H54 (cell line): ENCODE data around the gene TRIM29.

ENCODE experiments used
- DNase-seq: peaks from one replicate; pipeline ENCODE4 v3.0.0; 2011; ENCODE audit warnings: low spot score, mixed read lengths; ENCODE audit not compliant: insufficient read length
- FAIRE-seq: peaks from 3 replicates; lab custom pipeline; 2011; peaks lifted over from hg19 to GRCh38; lab: Jason Lieb, UNC
- POLR2A ChIP-seq: IDR thresholded peaks from 2 replicates; pipeline ENCODE4 v1.6.1; 2011; ENCODE audit warnings: low read depth, mild to moderate bottlenecking, low read length

Gene TRIM29

DNA sequence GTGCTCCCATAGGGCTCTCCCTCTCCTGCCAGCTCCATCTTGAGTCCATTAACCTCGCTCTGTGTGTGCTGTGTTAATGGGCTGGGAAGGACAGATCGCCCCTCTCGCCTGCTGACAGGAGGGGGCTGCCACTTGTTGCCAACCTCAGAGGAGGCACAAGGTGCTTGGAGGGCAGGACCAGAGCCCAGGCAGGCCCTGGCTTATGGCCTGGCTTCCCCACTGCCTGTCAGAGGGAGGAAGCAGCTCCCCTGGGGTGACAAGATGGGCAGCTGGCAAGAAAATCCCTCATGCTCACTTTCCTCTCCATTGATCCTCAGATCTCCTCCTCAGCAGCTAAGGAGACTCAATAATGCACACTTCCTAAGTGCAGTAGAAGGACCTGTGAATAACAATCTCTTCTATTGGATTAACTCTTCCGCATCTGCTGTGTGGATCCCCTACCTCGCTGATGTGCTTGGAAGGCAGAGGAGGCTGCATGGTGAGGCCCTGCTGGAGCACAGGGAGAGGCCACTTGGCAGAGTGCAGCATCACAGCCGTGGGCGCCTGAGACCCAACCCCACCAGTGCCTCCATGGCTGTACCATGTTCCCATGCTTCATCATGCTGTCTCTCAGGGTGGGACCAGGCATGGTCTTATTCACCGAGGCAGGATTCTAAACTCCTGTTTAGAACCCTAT, 70.3 kb downstream of the TRIM29 start:
- no peak for TF ChIP-seq POLR2A
- FAIRE-seq (no peak), DNase-seq (no peak)

- FAIRE-seq (no peak), DNase-seq (no peak)
- no peak for TF ChIP-seq POLR2A
Observed at GRCh38 chr11:120066738-120067437, 71.0 kb downstream of the TRIM29 start.

DNA sequence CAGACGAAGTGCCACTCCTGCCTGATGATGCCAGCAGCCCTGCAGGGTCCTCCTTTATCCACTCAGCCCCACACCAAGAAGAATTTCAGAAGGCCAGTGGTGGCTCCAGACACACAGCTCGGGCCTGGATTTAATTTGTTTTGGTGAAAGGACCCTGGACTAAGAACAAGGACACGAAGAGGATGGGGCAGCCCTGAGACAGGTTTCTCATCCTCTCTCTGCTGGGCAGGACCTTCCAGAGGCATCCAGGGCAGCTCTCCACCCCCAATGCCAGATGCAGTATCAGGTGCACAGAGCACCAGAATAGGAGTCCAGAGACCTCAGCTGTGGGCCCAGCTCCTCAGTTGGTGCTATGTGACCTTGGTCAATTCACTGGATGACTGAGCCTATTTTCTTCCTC, 72.0 kb downstream of the TRIM29 start:
- FAIRE-seq: no peak
- TF ChIP-seq POLR2A: no peak
- DNase-seq: no peak

DNA sequence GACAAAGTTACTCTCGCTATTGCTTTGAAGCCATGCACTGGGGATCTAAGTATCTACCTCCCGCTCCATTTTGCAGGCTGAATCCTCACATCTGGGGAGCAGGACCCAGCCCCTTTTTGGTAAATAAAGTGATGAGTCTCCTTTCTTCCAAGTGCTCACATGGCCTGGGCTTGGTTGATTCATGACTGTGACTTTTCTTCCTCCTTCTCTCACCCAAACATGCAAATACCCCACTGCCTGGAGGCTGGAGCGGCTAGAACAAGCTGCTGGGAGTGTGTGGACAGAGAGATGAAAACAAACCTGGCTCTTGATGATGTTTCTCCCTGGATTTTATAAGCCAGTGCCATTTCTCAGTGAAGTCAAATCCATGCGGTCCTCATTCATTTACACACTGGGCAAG, 72.7 kb downstream of the TRIM29 start:
- FAIRE-seq (no peak), DNase-seq (no peak)
- no peak for TF ChIP-seq POLR2A

DNA sequence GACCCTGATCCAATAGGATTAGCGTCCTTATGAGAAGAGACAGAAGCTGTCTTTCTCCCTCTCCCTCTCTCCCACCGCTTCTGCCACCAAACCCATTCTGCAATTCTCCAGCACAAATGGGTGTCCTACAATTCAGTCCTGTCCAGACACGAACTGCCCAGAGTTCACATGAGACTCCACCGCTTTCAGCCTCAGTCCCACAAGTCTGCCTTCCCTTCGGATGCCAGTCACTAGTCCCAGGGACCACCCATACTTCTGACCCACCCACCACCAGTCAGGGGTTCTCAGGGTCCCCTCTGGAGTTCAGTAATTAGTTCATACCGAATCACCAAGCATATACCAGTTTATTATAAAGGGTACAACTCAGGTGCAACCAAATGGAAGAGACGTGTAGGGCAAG, 73.6 kb downstream of the TRIM29 start:
- no peak for FAIRE-seq
- TF ChIP-seq POLR2A: no peak
- DNase-seq: no peak

DNA sequence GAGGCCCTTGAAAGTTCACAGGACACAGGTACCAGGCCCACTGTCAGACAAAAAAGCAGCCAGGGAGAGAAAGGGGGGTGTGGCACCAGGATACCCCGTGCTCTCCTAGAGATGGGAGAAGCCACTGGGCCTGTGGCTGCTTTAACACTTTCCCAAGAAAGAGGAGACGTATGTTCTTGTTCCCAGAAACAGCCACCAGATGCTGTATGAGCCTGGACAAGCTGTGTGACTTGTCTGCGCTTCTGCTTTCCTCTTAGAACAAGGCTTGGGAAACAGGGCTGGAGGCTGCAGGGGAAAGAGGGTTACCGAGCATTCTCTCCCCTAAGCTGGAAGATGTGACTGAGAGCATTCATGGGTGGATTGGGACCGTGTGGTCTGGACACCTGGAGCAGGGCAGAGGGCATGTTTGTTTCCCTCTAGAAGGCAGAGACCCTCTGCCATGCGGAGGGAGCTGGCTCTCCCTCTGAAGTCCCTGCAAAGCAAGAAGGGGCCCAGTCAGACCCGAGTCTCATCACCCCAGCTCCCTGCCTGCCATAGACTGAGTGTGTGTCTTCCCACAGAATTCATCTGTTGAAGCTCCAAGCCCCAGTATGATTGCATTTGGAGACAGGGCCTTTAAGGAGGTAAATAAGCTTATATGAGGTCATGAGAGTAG, 74.1 kb downstream of the TRIM29 start:
- FAIRE-seq (no peak), DNase-seq (no peak)
- no peak for TF ChIP-seq POLR2A

GRCh38 chr11:120062561-120062930, 75.4 kb downstream of the TRIM29 start:
- FAIRE-seq (no peak), DNase-seq (no peak)
- TF ChIP-seq POLR2A: no peak

DNA sequence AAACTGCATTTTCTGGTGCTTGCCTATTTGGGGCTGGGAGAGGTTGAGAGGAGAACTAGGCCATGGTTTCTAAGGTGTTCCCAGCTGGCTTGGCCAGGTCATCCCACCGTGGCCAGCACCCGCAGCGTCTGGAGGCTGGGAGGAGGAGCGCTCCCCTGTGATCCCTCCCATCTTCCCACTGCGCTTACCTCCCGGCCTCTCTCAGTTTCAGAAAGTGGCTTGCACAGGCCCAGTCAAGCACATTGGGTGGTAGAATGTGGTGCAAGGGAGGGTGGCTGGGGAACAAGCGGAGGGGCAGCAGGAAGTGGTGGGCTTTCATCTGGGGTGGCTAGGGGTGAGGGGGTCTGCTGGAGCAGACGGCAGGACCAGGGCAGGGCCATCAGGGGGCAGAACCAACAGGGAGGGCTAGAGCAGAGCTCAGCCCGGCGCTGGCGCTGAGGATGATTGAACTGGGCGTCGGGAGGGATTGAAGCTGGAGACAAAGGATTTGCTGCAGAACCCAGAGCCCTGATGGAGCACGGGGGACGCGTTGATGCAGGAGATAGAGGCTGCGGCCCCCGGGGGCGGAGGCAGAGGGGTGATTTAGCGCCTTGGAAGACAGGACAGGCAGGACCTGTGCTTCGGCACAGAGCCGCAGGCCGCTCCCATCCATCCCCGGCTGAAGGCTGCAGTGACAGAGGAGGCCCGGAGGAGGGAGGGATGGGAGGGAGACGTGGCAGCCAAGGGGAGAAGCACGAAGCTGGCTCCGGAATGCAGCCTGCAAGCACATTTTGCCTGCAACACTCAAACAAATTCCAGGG, 76.0 kb downstream of the TRIM29 start:
- DNase-seq (no peak), FAIRE-seq (no peak)
- TF ChIP-seq POLR2A: no peak
